ENCODE data around the gene ZNF407.

- TF ChIP-seq CTCF (IDR thresholded peaks at IDR 0.05; ENCODE audit: low read depth, low read length, missing input control): no peak
- no peak for TF ChIP-seq TAF1 (conservative IDR thresholded peaks at IDR 0.05)
- TF ChIP-seq MAX (IDR thresholded peaks at IDR 0.05): no peak
- no peak for TF ChIP-seq JUND (IDR thresholded peaks at IDR 0.05)
- no peak for TF ChIP-seq RXRA (IDR thresholded peaks at IDR 0.05)
- TF ChIP-seq REST (IDR thresholded peaks at IDR 0.05): no peak
- TF ChIP-seq GABPA (IDR thresholded peaks at IDR 0.05 in 1 of 2, conservative IDR thresholded peaks at IDR 0.05 in 1 of 2): no peak
- TF ChIP-seq FOXA1 (IDR thresholded peaks at IDR 0.05): no peak
- no peak for TF ChIP-seq NR2F2 (IDR thresholded peaks at IDR 0.05)
- no peak for TF ChIP-seq HNF4A (conservative IDR thresholded peaks at IDR 0.05)
- no peak for TF ChIP-seq YY1 (IDR thresholded peaks at IDR 0.05)
- TF ChIP-seq ZBTB33 (IDR thresholded peaks at IDR 0.05): no peak
- no peak for TF ChIP-seq RAD21 (IDR thresholded peaks at IDR 0.05)
Observed at GRCh38 chr18:74665905-74666304, 68.2 kb downstream of the ZNF407 start.
